GM21360 (cell line): Measurements from ENCODE around the gene KCNJ4.

Experiments
- ATAC-seq: cut with Tn5 transposase; IDR thresholded peaks from one replicate; pipeline ENCODE4 v1.9.1; 2021; ENCODE audit warnings: mild to moderate bottlenecking, moderate library complexity; ENCODE audit not compliant: unreplicated experiment

KCNJ4 gene

GRCh38 chr22:38453066-38453672, 1.8 kb downstream of the KCNJ4 start:
- ATAC-seq = no peak

GRCh38 chr22:38452373-38453065, 2.5 kb downstream of the KCNJ4 start:
- no peak for ATAC-seq

GRCh38 chr22:38451864-38452263, 3.1 kb downstream of the KCNJ4 start:
- ATAC-seq = no peak

GRCh38 chr22:38451404-38451803, 3.6 kb downstream of the KCNJ4 start:
- ATAC-seq = no peak

- no peak for ATAC-seq
Measured at GRCh38 chr22:38450234-38450797, 4.7 kb downstream of the KCNJ4 start.

GRCh38 chr22:38449776-38450175, 5.2 kb downstream of the KCNJ4 start:
- ATAC-seq = no peak

- ATAC-seq = no peak
Measured at GRCh38 chr22:38448945-38449745, 5.9 kb downstream of the KCNJ4 start.

GRCh38 chr22:38446018-38446601, 8.9 kb downstream of the KCNJ4 start:
- ATAC-seq = no peak

- no peak for ATAC-seq
Measured at GRCh38 chr22:38444783-38445182, 10.2 kb downstream of the KCNJ4 start.

- ATAC-seq = no peak
Measured at GRCh38 chr22:38443628-38444521, 11.1 kb downstream of the KCNJ4 start.

- no peak for ATAC-seq
Measured at GRCh38 chr22:38442967-38443627, 11.9 kb downstream of the KCNJ4 start.

GRCh38 chr22:38441620-38442287, 13.2 kb downstream of the KCNJ4 start:
- ATAC-seq = no peak

GRCh38 chr22:38440747-38441350, 14.2 kb downstream of the KCNJ4 start:
- ATAC-seq = no peak

- ATAC-seq = no peak
Measured at GRCh38 chr22:38437416-38437815, 17.6 kb downstream of the KCNJ4 start.

- ATAC-seq = no peak
Measured at GRCh38 chr22:38436629-38437395, 18.2 kb downstream of the KCNJ4 start.

GRCh38 chr22:38435965-38436364, 19.0 kb downstream of the KCNJ4 start:
- ATAC-seq = no peak

GRCh38 chr22:38435010-38435409, 20.0 kb downstream of the KCNJ4 start:
- ATAC-seq = no peak

GRCh38 chr22:38433871-38434270, 21.1 kb downstream of the KCNJ4 start:
- ATAC-seq = no peak
